HCT116 (cell line): ENCODE data around the gene C11orf91. TPM values are rescaled to one million over a fixed set of nuclear protein-coding genes. Genes with fewer than 3 reads are reported as not detected.

Source experiments
- ATAC-seq: fragments of 200-7000 bp; cut with Tn5 transposase; 2 replicates; pipeline ENCODE4 v1.9.1; 2020; ENCODE audit warnings: mild to moderate bottlenecking, moderate library complexity
- BruUV-seq: library from RNA; stranded (reverse); fragments of 400-500 nt; replicated peaks from 2 replicates; lab custom pipeline; 2021; lab: Mats Ljungman, UMichigan
- CTCF ChIA-PET: fragments of 300-600 bp; sonication (Branson Sonifier 250); formaldehyde crosslinking; loops from one replicate; lab custom pipeline; 2021; ENCODE audit warnings: antibody characterized with exemption; lab: Charles Lee
- POLR2A ChIA-PET: fragments of 300-600, 350-600 bp; sonication (Branson Sonifier 250); formaldehyde crosslinking; loops from one replicate; lab custom pipeline; 2021; ENCODE audit warnings: antibody characterized with exemption; lab: Charles Lee
- RAD21 ChIA-PET, 2 experiments: fragments of 300-600 bp; sonication (Branson Sonifier 250); formaldehyde crosslinking; loops; one replicate each; lab custom pipeline; 2023; ENCODE audit warnings: low total read pairs in 2 of 2; ENCODE audit not compliant: uncharacterized antibody in 2 of 2, unreplicated experiment in 2 of 2, low non-redundant PET in 1 of 2; lab: Charles Lee
- DNase-seq: peaks from one replicate; pipeline ENCODE4 v3.0.0-alpha.2; 2010; ENCODE audit warnings: low read depth, low spot score
- H2AFZ ChIP-seq: fragments of 200-600 bp; shearing (Covaris generic), sonication (generic); 2 replicates; pipeline ENCODE4 v1.6.1; 2017; ENCODE audit warnings: low read depth, mixed run types, mixed read lengths, antibody characterized with exemption, low read length; ENCODE audit not compliant: poor library complexity, severe bottlenecking
- H3K27ac ChIP-seq: 2 replicates; pipeline ENCODE4 v1.5.1; 2012; ENCODE audit warnings: low read depth, low read length
- H3K27me3 ChIP-seq: fragments of 200-600 bp; sonication (generic); 2 replicates; pipeline ENCODE4 v1.6.1; 2016; ENCODE audit warnings: mixed run types, low read length, mixed read lengths; ENCODE audit not compliant: insufficient read depth
- H3K36me3 ChIP-seq, 2 experiments: fragments of 200-500 bp in 1 of 2; fragments of 200-600 bp in 1 of 2; sonication (Bioruptor generic) in 1 of 2; sonication (generic) in 1 of 2; 2 replicates each; pipeline versions ENCODE4 v1.5.1 to v1.6.1; 2014 to 2016; ENCODE audit warnings: low read length in 2 of 2, inconsistent platforms in 1 of 2, mixed read lengths in 1 of 2, mixed run types in 1 of 2; ENCODE audit not compliant: insufficient read depth in 2 of 2, control insufficient read depth in 1 of 2
- H3K4me1 ChIP-seq, 2 experiments: fragments of 200-600 bp in 1 of 2; sonication (generic) in 1 of 2; 2 replicates each; pipeline versions ENCODE4 v1.5.1 to v1.6.1; 2012 to 2017; ENCODE audit warnings: low read length in 2 of 2, inconsistent platforms in 1 of 2, mild to moderate bottlenecking in 1 of 2, mixed read lengths in 1 of 2, mixed run types in 1 of 2, moderate library complexity in 1 of 2; ENCODE audit not compliant: insufficient read depth in 2 of 2, control insufficient read depth in 1 of 2
- H3K4me2 ChIP-seq: fragments of 200-600 bp; sonication (generic); 2 replicates; pipeline ENCODE4 v1.6.1; 2017; ENCODE audit warnings: mixed run types, low read length, mixed read lengths
- H3K4me3 ChIP-seq, 2 experiments: fragments of 200-600 bp in 1 of 2; sonication (generic) in 1 of 2; replicated peaks in 1 of 2; 2 replicates each; pipeline ENCODE4 v1.5.1; 2011 to 2016; ENCODE audit warnings: low read length in 2 of 2, control low read depth in 1 of 2, low read depth in 1 of 2, mild to moderate bottlenecking in 1 of 2, mixed read lengths in 1 of 2, mixed run types in 1 of 2
- H3K79me2 ChIP-seq: fragments of 200-600 bp; sonication (generic); 2 replicates; pipeline ENCODE4 v1.6.1; 2017; ENCODE audit warnings: mild to moderate bottlenecking, mixed run types, low read length, moderate library complexity, mixed read lengths; ENCODE audit not compliant: insufficient read depth
- H3K9ac ChIP-seq: fragments of 200-600 bp; sonication (generic); 2 replicates; pipeline ENCODE4 v1.6.1; 2016; ENCODE audit warnings: low read length, mixed read lengths
- H3K9me2 ChIP-seq: fragments of 200-600 bp; sonication (generic), shearing (Covaris generic); 2 replicates; pipeline ENCODE4 v1.6.1; 2017; ENCODE audit warnings: mixed run types, mild to moderate bottlenecking, moderate library complexity; ENCODE audit not compliant: insufficient read depth
- H3K9me3 ChIP-seq, 2 experiments: fragments of 200-500 bp in 1 of 2; fragments of 200-600 bp in 1 of 2; sonication (Bioruptor generic) in 1 of 2; sonication (generic) in 1 of 2; 2 replicates each; pipeline ENCODE4 v1.6.1; 2014 to 2017; ENCODE audit warnings: low read length in 2 of 2, mixed read lengths in 2 of 2, inconsistent platforms in 1 of 2, low read depth in 1 of 2, mild to moderate bottlenecking in 1 of 2, mixed run types in 1 of 2, moderate library complexity in 1 of 2; ENCODE audit not compliant: control insufficient read depth in 1 of 2, insufficient read depth in 1 of 2
- H4K20me1 ChIP-seq: fragments of 200-600 bp; sonication (generic), shearing (Covaris generic); 2 replicates; pipeline ENCODE4 v1.6.1; 2017; ENCODE audit warnings: mixed run types, mild to moderate bottlenecking, moderate library complexity; ENCODE audit not compliant: insufficient read depth
- CEBPB ChIP-seq: IDR thresholded peaks from 2 replicates; pipeline ENCODE4 v1.6.1; 2012; ENCODE audit warnings: low read depth
- POLR2A ChIP-seq: IDR thresholded peaks from 2 replicates; pipeline ENCODE4 v1.7.0; 2011; ENCODE audit warnings: borderline replicate concordance; ENCODE audit not compliant: insufficient read depth, insufficient read length; ENCODE audit errors: extremely low read depth
- POLR2AphosphoS5 ChIP-seq: IDR thresholded peaks from 2 replicates; pipeline ENCODE4 v1.6.1; 2011; ENCODE audit warnings: mild to moderate bottlenecking, low read depth, low read length, moderate library complexity
- SRF ChIP-seq: IDR thresholded peaks from 2 replicates; pipeline ENCODE4 v1.6.1; 2012; ENCODE audit warnings: low read depth
- ZNF274 ChIP-seq: fragments of 200-500 bp; sonication (Bioruptor generic); IDR thresholded peaks from 2 replicates; pipeline ENCODE4 v1.6.1; 2014; ENCODE audit warnings: mild to moderate bottlenecking, low read depth, low read length, inconsistent platforms
- intact Hi-C: fragments of 100-400 bp; cut with micrococcal nuclease; formaldehyde crosslinking; loops from 2 replicates; pipeline ENCODE4 v1.10.0; 2022
- total RNA-seq: library from RNA; stranded (reverse); gene quantifications from one replicate; pipeline ENCODE4 v1.2.1, GENCODE V29; 2021; ENCODE audit not compliant: unreplicated experiment
- TF ChIP-seq, protein P1 (sequence below): IDR thresholded peaks from 2 replicates; pipeline ENCODE4 v1.6.1; 2011; ENCODE audit warnings: mild to moderate bottlenecking, low read length, moderate library complexity; ENCODE audit not compliant: insufficient replicate concordance; ENCODE audit errors: extremely low read depth
- TF ChIP-seq, protein P2 (sequence below): IDR thresholded peaks from 2 replicates; pipeline ENCODE4 v1.6.1; 2012

Gene C11orf91
- total RNA-seq, 1 experiment from 2014 or later, result 0.54 TPM

DNA sequence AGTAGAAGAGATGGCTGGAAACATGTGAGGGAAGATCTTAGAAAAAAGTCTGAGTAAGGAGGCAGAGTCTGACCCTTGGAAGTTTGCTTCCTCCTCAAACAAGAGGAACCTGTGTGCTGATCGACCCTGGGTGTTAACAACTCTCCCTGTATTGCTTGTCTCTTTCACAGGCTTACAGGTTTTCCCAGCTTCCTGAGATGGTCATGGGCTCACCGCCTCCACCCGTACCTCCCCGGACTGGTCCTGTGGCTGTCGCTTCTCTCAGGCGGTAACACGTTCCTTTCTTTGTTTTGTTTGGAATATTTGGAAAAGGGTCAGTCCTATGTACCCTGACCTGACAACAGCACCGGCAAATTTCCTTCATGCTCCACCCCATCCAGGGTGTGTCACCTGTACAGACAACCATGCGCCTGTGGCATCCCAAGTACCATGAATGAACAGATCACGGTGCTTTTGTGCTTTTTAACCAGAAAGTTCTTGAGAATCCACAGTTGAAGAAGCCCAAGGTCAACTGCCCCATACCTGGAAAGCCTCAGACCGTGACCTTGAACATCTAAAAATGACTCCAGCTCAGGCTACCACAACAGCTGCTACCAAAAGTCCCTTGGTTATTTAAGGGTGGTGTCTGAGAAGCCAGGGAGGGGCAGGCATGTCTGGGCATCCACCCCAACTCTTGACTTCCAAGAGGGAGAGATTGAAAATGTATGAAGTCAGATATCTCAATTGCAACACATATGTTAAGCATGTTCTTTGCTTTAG, 44.6 kb downstream of the C11orf91 start (continued):
- TF ChIP-seq, protein P1, sequence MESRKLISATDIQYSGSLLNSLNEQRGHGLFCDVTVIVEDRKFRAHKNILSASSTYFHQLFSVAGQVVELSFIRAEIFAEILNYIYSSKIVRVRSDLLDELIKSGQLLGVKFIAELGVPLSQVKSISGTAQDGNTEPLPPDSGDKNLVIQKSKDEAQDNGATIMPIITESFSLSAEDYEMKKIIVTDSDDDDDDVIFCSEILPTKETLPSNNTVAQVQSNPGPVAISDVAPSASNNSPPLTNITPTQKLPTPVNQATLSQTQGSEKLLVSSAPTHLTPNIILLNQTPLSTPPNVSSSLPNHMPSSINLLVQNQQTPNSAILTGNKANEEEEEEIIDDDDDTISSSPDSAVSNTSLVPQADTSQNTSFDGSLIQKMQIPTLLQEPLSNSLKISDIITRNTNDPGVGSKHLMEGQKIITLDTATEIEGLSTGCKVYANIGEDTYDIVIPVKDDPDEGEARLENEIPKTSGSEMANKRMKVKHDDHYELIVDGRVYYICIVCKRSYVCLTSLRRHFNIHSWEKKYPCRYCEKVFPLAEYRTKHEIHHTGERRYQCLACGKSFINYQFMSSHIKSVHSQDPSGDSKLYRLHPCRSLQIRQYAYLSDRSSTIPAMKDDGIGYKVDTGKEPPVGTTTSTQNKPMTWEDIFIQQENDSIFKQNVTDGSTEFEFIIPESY, result no peak
- TF ChIP-seq SRF (no peak), ZNF274 (no peak), CEBPB (no peak), POLR2AphosphoS5 (no peak), POLR2A (no peak)
- TF ChIP-seq, protein P2, sequence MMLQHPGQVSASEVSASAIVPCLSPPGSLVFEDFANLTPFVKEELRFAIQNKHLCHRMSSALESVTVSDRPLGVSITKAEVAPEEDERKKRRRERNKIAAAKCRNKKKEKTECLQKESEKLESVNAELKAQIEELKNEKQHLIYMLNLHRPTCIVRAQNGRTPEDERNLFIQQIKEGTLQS, result no peak

DNA sequence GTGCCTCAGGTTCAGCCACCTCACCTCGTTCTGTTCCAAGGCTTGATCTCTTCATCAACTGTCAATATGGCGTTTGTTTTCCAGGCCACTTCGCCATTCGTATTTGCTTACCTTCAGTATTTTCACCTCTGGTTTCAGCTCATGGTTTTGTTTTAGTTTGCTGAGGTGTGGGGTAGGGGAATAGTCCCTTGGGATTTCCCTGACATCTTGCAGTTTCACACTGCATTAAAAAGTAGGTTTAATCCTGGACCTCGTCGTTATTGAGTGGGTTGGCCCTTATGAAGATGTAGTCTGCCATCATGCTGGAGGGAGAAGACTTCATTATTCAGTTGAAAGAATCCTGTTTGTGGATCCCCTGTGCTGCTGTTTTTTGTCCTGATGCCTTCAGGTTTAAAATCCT, 46.0 kb downstream of the C11orf91 start:
- ATAC-seq (no peak), DNase-seq (no peak)
- Histone ChIP-seq H3K4me1 (peaks cover 0 to 6% of the 10 kb centered on the region in 2 experiments; a peak in 1 of 4 replicates), H3K4me2 (no peak overlapping the region), H3K36me3 (no peaks in the 10 kb centered on the region), H3K9me2 (no peaks in the 10 kb centered on the region), H3K9ac (no peak overlapping the region), H3K4me3 (no peak overlapping the region), H3K9me3 (no peaks in the 10 kb centered on the region), H3K27ac (no peak overlapping the region), H3K79me2 (no peaks in the 10 kb centered on the region), H2AFZ (no peak overlapping the region), H3K27me3 (no peaks in the 10 kb centered on the region), H4K20me1 (no peaks in the 10 kb centered on the region)
- no TSS peak for BruUV-seq
- RAD21 ChIA-PET, result no interaction called here
- POLR2A ChIA-PET, result no interaction called here
- intact Hi-C loops, result no loop called here
- CTCF ChIA-PET, result no interaction called here
- TF ChIP-seq SRF, result no peak
- TF ChIP-seq, all 23 proteins: peak for 0
